GM12891 (cell line): Measurements from ENCODE around the gene SIX5.

Experiments used
- DNase-seq: peaks from one replicate; pipeline ENCODE4 v3.0.0; 2011; ENCODE audit warnings: low spot score; ENCODE audit not compliant: insufficient read length
- FAIRE-seq: peaks from 2 replicates; lab custom pipeline; 2011; peaks lifted over from hg19 to GRCh38; lab: Jason Lieb, UNC
- PAX5 ChIP-seq: IDR thresholded peaks from 2 replicates; pipeline ENCODE4 v1.6.1; 2011; ENCODE audit warnings: low read length, moderate library complexity, mild to moderate bottlenecking; ENCODE audit not compliant: insufficient read depth, severe bottlenecking
- POLR2A ChIP-seq: IDR thresholded peaks from 2 replicates; pipeline ENCODE4 v1.6.1; 2011; ENCODE audit warnings: low read depth, low read length, control low read depth
- POLR2AphosphoS5 ChIP-seq: IDR thresholded peaks from 2 replicates; pipeline ENCODE4 v1.6.1; 2011; ENCODE audit warnings: low read depth, low read length, control low read depth
- POU2F2 ChIP-seq: IDR thresholded peaks from 2 replicates; pipeline ENCODE4 v1.6.1; 2011; ENCODE audit warnings: low read depth, mild to moderate bottlenecking, control low read depth, low read length, moderate library complexity
- SPI1 ChIP-seq: IDR thresholded peaks from 2 replicates; pipeline ENCODE4 v1.6.1; 2011; ENCODE audit warnings: low read depth, low read length, control low read depth
- TAF1 ChIP-seq: IDR thresholded peaks from 2 replicates; pipeline ENCODE4 v1.6.1; 2011; ENCODE audit warnings: low read depth, low read length, control low read depth

SIX5 gene

DNA sequence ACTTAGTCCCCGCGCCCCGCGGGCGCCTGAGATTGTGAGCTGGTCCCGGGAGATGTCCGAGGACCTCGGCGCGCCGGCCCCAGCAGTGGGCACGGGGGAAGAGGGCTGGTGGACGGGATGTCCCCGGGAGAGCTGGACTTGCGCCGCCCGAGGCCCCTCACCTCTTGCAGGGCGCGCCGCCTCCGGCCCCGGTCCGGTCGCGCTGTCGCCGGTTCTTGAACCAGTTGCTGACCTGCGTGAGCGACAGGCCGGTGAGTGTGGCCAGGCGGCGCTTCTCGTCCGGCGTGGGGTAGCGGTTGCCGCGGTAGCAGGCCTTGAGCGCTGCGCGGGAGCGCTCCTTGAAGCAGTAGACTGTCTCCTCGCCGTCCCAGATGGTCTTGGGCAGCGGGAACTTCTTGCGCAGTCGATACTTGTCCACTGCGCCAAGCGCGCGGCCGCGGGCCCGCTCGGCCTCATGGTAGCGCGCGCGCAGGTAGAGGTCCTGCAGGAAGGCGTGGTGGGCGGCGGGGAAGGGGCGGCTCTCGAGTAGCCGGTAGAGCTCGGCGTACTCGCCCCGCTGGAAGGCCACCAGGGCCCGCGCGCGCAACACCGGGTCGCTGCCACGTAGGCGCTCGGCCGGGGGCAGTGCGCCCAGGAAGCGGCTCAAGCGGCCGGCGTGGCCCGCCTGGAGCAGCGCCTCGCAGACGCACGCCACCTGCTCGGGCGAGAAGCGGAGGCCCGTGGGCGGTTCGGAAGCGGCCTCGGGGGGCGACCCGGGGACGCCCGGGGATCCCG, 984 bp downstream of the SIX5 start:
- DNase-seq (peak; percentile 64), FAIRE-seq (peak; percentile 88)
- no peak for TF ChIP-seq TAF1
- TF ChIP-seq POLR2A = no peak
- TF ChIP-seq PAX5 = no peak
- no peak for TF ChIP-seq SPI1
- no peak for TF ChIP-seq POU2F2
- no peak for TF ChIP-seq POLR2AphosphoS5

DNA sequence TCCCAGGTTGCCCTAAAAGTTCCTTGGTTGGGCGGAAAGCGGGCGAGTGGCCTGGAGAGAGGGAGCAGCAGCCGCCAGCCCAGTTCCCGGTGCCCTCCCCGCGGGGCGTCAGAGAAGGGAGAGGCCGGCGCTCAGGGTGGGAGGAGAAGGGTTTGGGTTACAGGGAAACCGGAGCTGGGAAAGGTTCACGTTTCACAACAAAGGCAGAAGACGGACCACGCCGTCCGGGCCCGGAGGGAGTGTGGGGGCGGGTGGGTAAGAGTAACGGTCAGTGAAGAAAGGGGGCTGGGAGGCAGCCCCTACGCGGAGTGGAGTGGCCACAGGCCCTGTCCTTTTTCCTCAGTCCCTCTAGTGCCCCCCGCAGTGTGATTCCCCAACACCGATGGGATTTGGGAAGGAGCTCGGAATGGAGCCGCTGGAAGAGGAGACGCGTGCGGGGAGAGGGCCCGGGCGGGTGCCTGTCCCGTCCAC, 1.6 kb downstream of the SIX5 start:
- TF ChIP-seq POU2F2 = no peak
- no peak for TF ChIP-seq POLR2A
- TF ChIP-seq SPI1 = no peak
- no peak for TF ChIP-seq TAF1
- DNase-seq (no peak), FAIRE-seq (no peak)

DNA sequence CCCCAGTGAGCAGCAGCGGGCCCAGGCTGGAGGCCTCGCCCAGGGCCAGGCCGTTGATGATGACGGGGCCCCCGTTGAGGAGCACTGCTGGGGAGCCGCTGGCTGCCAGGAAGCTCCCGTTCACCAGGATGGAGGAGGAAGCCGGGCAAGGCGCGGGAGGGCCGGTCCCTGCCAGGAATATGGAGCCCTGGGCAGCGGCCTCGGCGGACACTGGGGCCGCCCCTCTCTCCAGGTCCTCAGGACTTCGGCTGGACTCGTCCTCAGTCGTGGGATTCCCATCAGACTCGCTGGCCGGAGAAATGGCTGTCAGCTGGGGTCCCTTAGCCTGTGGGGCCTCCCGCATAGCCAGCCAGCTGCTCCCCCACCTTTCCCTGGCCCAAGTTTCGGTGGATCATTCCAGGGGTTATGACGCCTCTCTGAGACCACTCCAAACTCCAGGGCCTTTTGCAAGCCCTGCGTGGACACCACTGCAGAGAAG, 2.1 kb downstream of the SIX5 start:
- no peak for TF ChIP-seq TAF1
- TF ChIP-seq POLR2AphosphoS5 = no peak
- no peak for TF ChIP-seq POLR2A
- TF ChIP-seq POU2F2 = no peak
- TF ChIP-seq PAX5 = no peak
- no peak for TF ChIP-seq SPI1
- DNase-seq (no peak), FAIRE-seq (no peak)

GRCh38 chr19:45766296-45766868, 2.7 kb downstream of the SIX5 start:
- TF ChIP-seq TAF1 = no peak
- no peak for TF ChIP-seq SPI1
- TF ChIP-seq POU2F2 = no peak
- TF ChIP-seq POLR2A = no peak
- no peak for TF ChIP-seq POLR2AphosphoS5
- no peak for TF ChIP-seq PAX5
- FAIRE-seq (no peak), DNase-seq (no peak)

DNA sequence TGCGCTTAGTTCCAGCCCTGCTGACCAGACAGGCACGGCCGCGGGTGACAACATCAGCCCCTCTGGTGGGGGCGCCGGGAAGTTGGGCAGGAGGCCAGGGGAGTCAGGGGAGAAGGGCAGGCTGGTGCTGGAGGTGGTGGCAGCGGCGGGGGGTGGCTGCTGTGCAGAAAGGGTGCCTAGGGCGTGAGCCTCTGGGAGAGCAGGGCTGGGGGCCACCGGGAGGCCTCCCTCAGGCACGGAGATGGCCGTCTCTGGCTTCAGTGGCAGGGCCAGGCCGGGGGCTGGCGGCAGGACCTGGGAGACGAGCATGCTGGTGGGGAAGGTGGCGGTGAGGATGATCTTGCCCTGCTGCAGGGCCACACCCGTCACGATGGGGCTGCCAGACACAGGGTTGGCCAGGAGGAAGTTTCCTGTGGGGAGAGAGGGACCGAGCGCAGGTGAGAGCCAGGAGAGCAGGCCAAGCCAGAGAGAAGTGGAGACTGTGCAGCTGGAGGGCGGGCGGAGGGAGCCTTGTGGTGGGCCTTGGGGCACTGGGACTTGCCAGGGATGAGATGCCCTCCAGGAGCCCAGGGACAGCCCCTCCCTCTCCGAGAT, 3.3 kb downstream of the SIX5 start:
- DNase-seq = no peak
- FAIRE-seq = no peak
- TF ChIP-seq POLR2AphosphoS5 (no peak), POU2F2 (no peak), TAF1 (no peak), SPI1 (no peak), POLR2A (no peak), PAX5 (no peak)

GRCh38 chr19:45764945-45765701, 3.9 kb downstream of the SIX5 start:
- DNase-seq (no peak), FAIRE-seq (no peak)
- no peak for TF ChIP-seq POU2F2
- TF ChIP-seq PAX5 = no peak
- no peak for TF ChIP-seq POLR2AphosphoS5
- no peak for TF ChIP-seq SPI1

- no peak for FAIRE-seq
- DNase-seq = no peak
- TF ChIP-seq POU2F2 (no peak), SPI1 (no peak), PAX5 (no peak), POLR2A (no peak)
These were observed 4.6 kb downstream of the SIX5 start for GRCh38 chr19:45764475-45764874.

GRCh38 chr19:45763691-45764294, 5.3 kb downstream of the SIX5 start:
- TF ChIP-seq SPI1 (no peak), PAX5 (no peak), TAF1 (no peak), POLR2A (no peak), POLR2AphosphoS5 (no peak), POU2F2 (no peak)
- FAIRE-seq = no peak
- no peak for DNase-seq
